H1 (cell line): ENCODE measurements around the gene CCL4. TPM values are rescaled to one million over a fixed set of nuclear protein-coding genes. Genes with fewer than 3 reads are reported as not detected.

Experiments used
- CTCF ChIA-PET: fragments of 300-600 bp; sonication (Branson Sonifier 250); formaldehyde crosslinking; loops from one replicate; lab custom pipeline; 2021; ENCODE audit not compliant: partially characterized antibody; lab: Charles Lee
- POLR2A ChIA-PET: fragments of 300-600 bp; sonication (Branson Sonifier 250); formaldehyde crosslinking; loops from one replicate; lab custom pipeline; 2021; ENCODE audit warnings: inconsistent platforms; ENCODE audit not compliant: partially characterized antibody; lab: Charles Lee
- DNase-seq, 2 experiments: peaks; one replicate each; pipeline versions ENCODE4 v3.0.0 to v3.0.0-alpha.2; 2010 to 2022; ENCODE audit warnings: low spot score in 2 of 2, low read depth in 1 of 2, mixed read lengths in 1 of 2
- FAIRE-seq: peaks from 2 replicates; lab custom pipeline; 2011; peaks lifted over from hg19 to GRCh38; lab: Jason Lieb, UNC
- H2AFZ ChIP-seq: 2 replicates; pipeline ENCODE4 v1.8.1; 2012; ENCODE audit warnings: low read length, inconsistent platforms
- H2AK5ac ChIP-seq: 2 replicates; pipeline ENCODE4 v1.6.1; 2013; ENCODE audit warnings: low read depth, low read length
- H2BK120ac ChIP-seq: replicated peaks from 2 replicates; pipeline ENCODE3; 2013; ENCODE audit warnings: low read depth, low read length, inconsistent platforms
- H2BK12ac ChIP-seq: 2 replicates; pipeline ENCODE4 v1.6.1; 2013; ENCODE audit warnings: low read depth, low read length
- H2BK15ac ChIP-seq: 2 replicates; pipeline ENCODE4 v1.6.1; 2013; ENCODE audit warnings: low read length
- H2BK20ac ChIP-seq: 2 replicates; pipeline ENCODE4 v1.6.1; 2013; ENCODE audit warnings: low read length
- H2BK5ac ChIP-seq: 2 replicates; pipeline ENCODE4 v1.6.1; 2013; ENCODE audit warnings: low read depth, low read length
- H3K14ac ChIP-seq: 2 replicates; pipeline ENCODE4 v1.6.1; 2013; ENCODE audit warnings: inconsistent platforms; ENCODE audit not compliant: insufficient read length
- H3K18ac ChIP-seq: 2 replicates; pipeline ENCODE4 v1.6.1; 2013; ENCODE audit warnings: low read length; ENCODE audit errors: extremely low read depth
- H3K23ac ChIP-seq: 2 replicates; pipeline ENCODE4 v1.6.1; 2013; ENCODE audit warnings: inconsistent platforms; ENCODE audit not compliant: insufficient read length
- H3K23me2 ChIP-seq: 2 replicates; pipeline ENCODE4 v1.6.1; 2013; ENCODE audit warnings: low read depth, low read length
- H3K27ac ChIP-seq: 2 replicates; pipeline ENCODE4 v1.6.1; 2011; ENCODE audit warnings: low read depth, low read length, inconsistent platforms
- H3K27me3 ChIP-seq, 4 experiments: replicated peaks in 1 of 4; 1 replicate in 1 of 4; 2 replicates in 3 of 4; pipeline versions ENCODE4 v1.6.1 to v1.8.1; 2011 to 2013; ENCODE audit warnings: low read length in 3 of 4, mild to moderate bottlenecking in 3 of 4, inconsistent platforms in 2 of 4, mixed read lengths in 2 of 4, moderate library complexity in 1 of 4; ENCODE audit not compliant: control insufficient read depth in 3 of 4, insufficient read depth in 3 of 4; ENCODE audit errors: extremely low read depth in 1 of 4
- H3K36me3 ChIP-seq, 4 experiments: 2 replicates each; pipeline versions ENCODE4 v1.6.1 to v1.8.1; 2011 to 2013; ENCODE audit warnings: mild to moderate bottlenecking in 4 of 4, low read length in 3 of 4, moderate library complexity in 2 of 4, control low read depth in 1 of 4, inconsistent platforms in 1 of 4; ENCODE audit not compliant: insufficient read depth in 4 of 4, control insufficient read depth in 2 of 4
- H3K4ac ChIP-seq: replicated peaks from 2 replicates; pipeline ENCODE3; 2013; ENCODE audit warnings: low read length, low read depth, mixed read lengths, inconsistent platforms; ENCODE audit not compliant: insufficient read length
- H3K4me1 ChIP-seq, 4 experiments: replicated peaks in 1 of 4; 1 replicate in 1 of 4; 2 replicates in 3 of 4; pipeline versions ENCODE4 v1.6.1 to v1.8.1; 2011 to 2013; ENCODE audit warnings: low read length in 3 of 4, inconsistent platforms in 2 of 4, mixed read lengths in 1 of 4; ENCODE audit not compliant: insufficient read depth in 4 of 4, control insufficient read depth in 3 of 4
- H3K4me2 ChIP-seq, 2 experiments: 2 replicates each; pipeline versions ENCODE4 v1.6.1 to v1.8.1; 2011 to 2013; ENCODE audit warnings: low read depth in 2 of 2, low read length in 2 of 2, control low read depth in 1 of 2, inconsistent platforms in 1 of 2, mild to moderate bottlenecking in 1 of 2; ENCODE audit not compliant: insufficient read depth in 1 of 2
- H3K4me3 ChIP-seq, 4 experiments: fragments of 200-600, 300-600 bp in 1 of 4; sonication (generic), shearing (Covaris generic), sonication (Bioruptor Twin) in 1 of 4; 2 replicates each; pipeline versions ENCODE4 v1.5.1 to v1.8.1; 2011 to 2016; ENCODE audit warnings: low read length in 4 of 4, low read depth in 3 of 4, control low read depth in 2 of 4, inconsistent platforms in 2 of 4, mild to moderate bottlenecking in 2 of 4, mixed read lengths in 1 of 4, moderate library complexity in 1 of 4; ENCODE audit not compliant: insufficient read depth in 2 of 4; ENCODE audit errors: extremely low read depth in 1 of 4
- H3K56ac ChIP-seq: replicated peaks from 2 replicates; pipeline ENCODE3; 2013; ENCODE audit warnings: low read depth, mild to moderate bottlenecking, mixed read lengths, low read length, inconsistent platforms; ENCODE audit not compliant: insufficient read length
- H3K79me1 ChIP-seq: 2 replicates; pipeline ENCODE4 v1.6.1; 2013; ENCODE audit warnings: low read depth, low read length, control low read depth
- H3K79me2 ChIP-seq, 2 experiments: 2 replicates each; pipeline versions ENCODE4 v1.6.1 to v1.8.1; 2012 to 2013; ENCODE audit warnings: low read length in 2 of 2, mild to moderate bottlenecking in 2 of 2, inconsistent platforms in 1 of 2; ENCODE audit not compliant: insufficient read depth in 2 of 2, control insufficient read depth in 1 of 2
- H3K9ac ChIP-seq, 4 experiments: replicated peaks in 1 of 4; 1 replicate in 1 of 4; 2 replicates in 3 of 4; pipeline versions ENCODE4 v1.6.1 to v1.8.1; 2011 to 2013; ENCODE audit warnings: low read depth in 3 of 4, low read length in 3 of 4, control low read depth in 2 of 4, mild to moderate bottlenecking in 2 of 4, moderate library complexity in 2 of 4, inconsistent platforms in 1 of 4; ENCODE audit errors: extremely low read depth in 1 of 4
- H3K9me3 ChIP-seq, 2 experiments: 2 replicates each; pipeline versions ENCODE4 v1.6.1 to v1.8.1; 2012 to 2013; ENCODE audit warnings: mild to moderate bottlenecking in 2 of 2, moderate library complexity in 2 of 2, control low read depth in 1 of 2, inconsistent platforms in 1 of 2, low read depth in 1 of 2, low read length in 1 of 2, mixed read lengths in 1 of 2; ENCODE audit not compliant: insufficient read depth in 2 of 2
- H4K20me1 ChIP-seq, 2 experiments: replicated peaks in 1 of 2; 2 replicates each; pipeline versions ENCODE3 to v1.8.1; 2011 to 2013; ENCODE audit warnings: inconsistent platforms in 2 of 2, low read length in 2 of 2, mild to moderate bottlenecking in 1 of 2; ENCODE audit not compliant: insufficient read depth in 2 of 2, control insufficient read depth in 1 of 2
- H4K5ac ChIP-seq: 2 replicates; pipeline ENCODE4 v1.6.1; 2013; ENCODE audit warnings: low read length, low read depth, mixed read lengths, inconsistent platforms; ENCODE audit not compliant: insufficient read length
- H4K8ac ChIP-seq: 2 replicates; pipeline ENCODE4 v1.8.0; 2013; ENCODE audit warnings: mild to moderate bottlenecking, moderate library complexity, low read length, inconsistent platforms; ENCODE audit not compliant: insufficient read depth; ENCODE audit errors: extremely low read depth
- H4K91ac ChIP-seq: replicated peaks from 2 replicates; pipeline ENCODE3; 2013; ENCODE audit warnings: low read length, mixed read lengths, inconsistent platforms; ENCODE audit not compliant: insufficient read length
- ATF2 ChIP-seq: IDR thresholded peaks from 2 replicates; pipeline ENCODE4 v1.6.1; 2012; ENCODE audit warnings: low read length, inconsistent platforms
- CHD2 ChIP-seq: IDR thresholded peaks from 2 replicates; pipeline ENCODE4 v1.6.1; 2012; ENCODE audit warnings: low read length, improper control_type of control experiment
- HDAC2 ChIP-seq, 2 experiments: fragments of 300-600 bp in 1 of 2; sonication (generic) in 1 of 2; IDR thresholded peaks; 2 replicates each; pipeline ENCODE4 v1.6.1; 2011 to 2012; ENCODE audit warnings: low read depth in 2 of 2, low read length in 2 of 2, mild to moderate bottlenecking in 2 of 2, moderate library complexity in 2 of 2, borderline replicate concordance in 1 of 2, inconsistent platforms in 1 of 2
- JUN ChIP-seq: IDR thresholded peaks from 2 replicates; pipeline ENCODE4 v1.6.1; 2011; ENCODE audit warnings: low read depth, mild to moderate bottlenecking, improper control_type of control experiment, low read length
- RAD21 ChIP-seq, 2 experiments: IDR thresholded peaks in 1 of 2; conservative IDR thresholded peaks in 1 of 2; 2 replicates each; pipeline ENCODE4 v1.6.1; 2011; ENCODE audit warnings: low read depth in 2 of 2, low read length in 2 of 2, improper control_type of control experiment in 1 of 2, inconsistent platforms in 1 of 2, mild to moderate bottlenecking in 1 of 2, moderate library complexity in 1 of 2
- SIN3A ChIP-seq, 2 experiments: IDR thresholded peaks in 1 of 2; conservative IDR thresholded peaks in 1 of 2; 2 replicates each; pipeline ENCODE4 v1.6.1; 2011 to 2012; ENCODE audit warnings: low read length in 2 of 2, improper control_type of control experiment in 1 of 2, low read depth in 1 of 2, mild to moderate bottlenecking in 1 of 2
- SP4 ChIP-seq: IDR thresholded peaks from 2 replicates; pipeline ENCODE4 v1.6.1; 2012; ENCODE audit warnings: low read length, inconsistent platforms
- YY1 ChIP-seq: IDR thresholded peaks from 2 replicates; pipeline ENCODE4 v1.6.1; 2011; ENCODE audit warnings: low read depth, mild to moderate bottlenecking, low read length
- WGBS, 2 experiments: shearing (Covaris generic) in 1 of 2; methylation state at CpG; one replicate each; pipeline versions ENCODE4 v1.1.6 to v1.1.7; 2013 to 2015; ENCODE audit warnings: low lambda C conversion rate in 2 of 2, mixed read lengths in 2 of 2, inconsistent platforms in 1 of 2, low coverage in 1 of 2, missing lambda C conversion rate in 1 of 2; ENCODE audit not compliant: insufficient replicate concordance in 2 of 2, insufficient coverage in 1 of 2, insufficient read length in 1 of 2; ENCODE audit errors: extremely low coverage in 1 of 2, missing lambda C conversion rate in 1 of 2; 5-methylcytosine and 5-hydroxymethylcytosine counted together
- polyA plus RNA-seq, 7 experiments: library from polyadenylated mRNA; depleted of rRNA in 3 of 7; stranded (reverse) in 5 of 7; unstranded in 2 of 7; fragments of >200 nt in 5 of 7; fragments of 200-250 nt in 2 of 7; gene quantifications; 1 replicate in 5 of 7; 2 replicates in 1 of 7; 4 replicates in 1 of 7; pipeline versions ENCODE4 v1.2.1 to v1.2.3, GENCODE V29; 2011 to 2013; ENCODE audit warnings: missing spikeins in 2 of 7, mixed read lengths in 2 of 7
- total RNA-seq: library from RNA; stranded (reverse); fragmentation: NEBNext Ultra II Directional; extraction: Animal tissue kit (Norgen Biotek cat#: 25700); gene quantifications from 2 replicates; pipeline ENCODE4 v1.2.1, GENCODE V29; 2021
- TF ChIP-seq, protein P1 (sequence below): IDR thresholded peaks from 2 replicates; pipeline ENCODE4 v1.6.1; 2011; ENCODE audit warnings: low read depth, mild to moderate bottlenecking, low read length; ENCODE audit not compliant: insufficient read depth

The CCL4 gene
- total and polyA plus RNA-seq, 2 of the 8 experiments (the other 6 are each of a cell fraction or from before 2014, with no cell fraction given) = not detected

GRCh38 chr17:36148559-36149295, 45.1 kb downstream of the CCL4 start:
- ChIA-PET CTCF (interaction anchor here (0.6 to 5.1 kb wide), 24 partner anchors 12 to 1639 kb away, joined by 3 to 46 read pairs (median 4); partner anchors contain the start of genes CCL14 and CCL16), POLR2A (no interaction called here)
- WGBS, 2 experiments = 46% methylated on average over 6 of the region's 6 CpGs; no CpG with 5 or more reads in 1 of the 2 experiments
- Histone ChIP-seq H3K79me2 (no peaks in the 10 kb centered on the region), H2BK120ac (no peak overlapping the region), H2BK20ac (no peak overlapping the region), H3K4me1 (no peaks in the 10 kb centered on the region), H4K20me1 (no peaks in the 10 kb centered on the region), H3K27ac (no peak overlapping the region), H3K9me3 (no peaks in the 10 kb centered on the region), H3K9ac (no peak overlapping the region), H2BK5ac (no peak overlapping the region), H3K4ac (no peak overlapping the region), H2AFZ (peak overlapping the region; percentile 97), H2AK5ac (no peak overlapping the region), H3K23me2 (no peaks in the 10 kb centered on the region), H3K79me1 (no peaks in the 10 kb centered on the region), H2BK15ac (no peak overlapping the region), H3K14ac (no peak overlapping the region), H4K91ac (no peak overlapping the region), H3K18ac (no peak overlapping the region), H4K5ac (no peak overlapping the region), H3K4me2 (no peak overlapping the region), H3K27me3 (no peaks in the 10 kb centered on the region), H4K8ac (no peak overlapping the region), H3K23ac (no peak overlapping the region), H3K4me3 (no peak overlapping the region), H3K56ac (no peak overlapping the region), H3K36me3 (no peaks in the 10 kb centered on the region), H2BK12ac (no peak overlapping the region)
- peak; percentile 19 to 76 for DNase-seq
- FAIRE-seq = no peak
- TF ChIP-seq RAD21 (IDR thresholded peaks at IDR 0.05 in 1 of 2, conservative IDR thresholded peaks at IDR 0.05 in 1 of 2; ENCODE audit: low read depth in 2 of 2, low read length in 2 of 2) = peak; percentile 95 to 96
- TF ChIP-seq YY1 = peak; percentile 79
- TF ChIP-seq ATF2 = no peak
- TF ChIP-seq CHD2 = no peak
- no peak for TF ChIP-seq JUN
- TF ChIP-seq SIN3A (conservative IDR thresholded peaks at IDR 0.05 in 1 of 2, IDR thresholded peaks at IDR 0.05 in 1 of 2; ENCODE audit: low read depth in 1 of 2, low read length in 2 of 2) = no peak
- TF ChIP-seq HDAC2 (IDR thresholded peaks at IDR 0.05; ENCODE audit: borderline replicate concordance in 1 of 2, low read depth in 2 of 2, low read length in 2 of 2) = no peak
- no peak for TF ChIP-seq SP4
- TF ChIP-seq, protein P1, sequence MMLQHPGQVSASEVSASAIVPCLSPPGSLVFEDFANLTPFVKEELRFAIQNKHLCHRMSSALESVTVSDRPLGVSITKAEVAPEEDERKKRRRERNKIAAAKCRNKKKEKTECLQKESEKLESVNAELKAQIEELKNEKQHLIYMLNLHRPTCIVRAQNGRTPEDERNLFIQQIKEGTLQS = 0 out of 2 replicates have a peak, but pooled peaks have one; percentile 34
